Astrocyte (in vitro differentiated cells and primary cell): ENCODE measurements around the gene CLCA2.

Experiments used
- EZH2 ChIP-seq: IDR thresholded peaks from 2 replicates; pipeline ENCODE4 v1.6.1; 2012; ENCODE audit warnings: mild to moderate bottlenecking, low read length, inconsistent platforms; ENCODE audit not compliant: insufficient read depth
- TF ChIP-seq, protein P1 (sequence below): IDR thresholded peaks from 2 replicates; pipeline ENCODE4 v1.5.1; 2011; ENCODE audit warnings: low read depth, mild to moderate bottlenecking, inconsistent platforms, low read length, moderate library complexity; ENCODE audit not compliant: insufficient read depth

DNA sequence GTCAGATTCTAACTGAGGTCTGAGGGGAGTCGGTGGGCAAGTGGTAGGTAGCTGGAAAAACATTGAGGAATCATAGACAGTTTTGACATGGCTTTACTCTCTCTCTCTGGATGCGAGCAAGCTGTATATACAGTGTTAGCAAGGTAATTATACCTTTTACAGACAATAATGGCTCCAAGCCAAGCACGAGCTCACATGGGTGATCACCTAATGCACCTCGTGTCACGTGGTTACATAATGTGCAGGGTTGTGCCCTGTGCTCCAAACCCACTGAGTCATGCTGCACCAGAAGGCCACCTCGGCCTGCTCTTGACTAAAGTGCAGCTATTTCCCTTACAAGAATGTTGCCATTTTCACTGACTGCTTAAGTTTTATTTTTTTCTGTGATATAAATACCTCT is 7.6 kb upstream of the CLCA2 start:
- TF ChIP-seq, protein P1, sequence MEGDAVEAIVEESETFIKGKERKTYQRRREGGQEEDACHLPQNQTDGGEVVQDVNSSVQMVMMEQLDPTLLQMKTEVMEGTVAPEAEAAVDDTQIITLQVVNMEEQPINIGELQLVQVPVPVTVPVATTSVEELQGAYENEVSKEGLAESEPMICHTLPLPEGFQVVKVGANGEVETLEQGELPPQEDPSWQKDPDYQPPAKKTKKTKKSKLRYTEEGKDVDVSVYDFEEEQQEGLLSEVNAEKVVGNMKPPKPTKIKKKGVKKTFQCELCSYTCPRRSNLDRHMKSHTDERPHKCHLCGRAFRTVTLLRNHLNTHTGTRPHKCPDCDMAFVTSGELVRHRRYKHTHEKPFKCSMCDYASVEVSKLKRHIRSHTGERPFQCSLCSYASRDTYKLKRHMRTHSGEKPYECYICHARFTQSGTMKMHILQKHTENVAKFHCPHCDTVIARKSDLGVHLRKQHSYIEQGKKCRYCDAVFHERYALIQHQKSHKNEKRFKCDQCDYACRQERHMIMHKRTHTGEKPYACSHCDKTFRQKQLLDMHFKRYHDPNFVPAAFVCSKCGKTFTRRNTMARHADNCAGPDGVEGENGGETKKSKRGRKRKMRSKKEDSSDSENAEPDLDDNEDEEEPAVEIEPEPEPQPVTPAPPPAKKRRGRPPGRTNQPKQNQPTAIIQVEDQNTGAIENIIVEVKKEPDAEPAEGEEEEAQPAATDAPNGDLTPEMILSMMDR: no peak
- TF ChIP-seq EZH2: no peak
